Caki2 (cell line): Measurements from ENCODE around the gene TNS2. TPM values are rescaled to one million over a fixed set of nuclear protein-coding genes. Genes with fewer than 3 reads are reported as not detected.
"Not testable (repeated sequence)": the region's sequence is repeated elsewhere in the genome, so short reads cannot be mapped to it uniquely, and the experiment has no call there.

ENCODE experiments used
- DNase-seq: peaks from one replicate; pipeline ENCODE4 v3.0.0-alpha.2; 2015; ENCODE audit warnings: low read depth
- in situ Hi-C: cut with HindIII; loops from 2 replicates; pipeline ENCODE4 v1.10.0; 2016; ENCODE audit warnings: low sequenced_read_pairs, low pct_unique_long_range_greater_than_20kb, mixed read lengths
- total RNA-seq: library from RNA; depleted of rRNA; stranded (reverse); fragments of >200 nt; shearing (Covaris generic); gene quantifications from 2 replicates; pipeline ENCODE4 v1.2.3, GENCODE V29; 2014; ENCODE audit warnings: low replicate concordance; rRNA removed

The TNS2 gene, protein sequence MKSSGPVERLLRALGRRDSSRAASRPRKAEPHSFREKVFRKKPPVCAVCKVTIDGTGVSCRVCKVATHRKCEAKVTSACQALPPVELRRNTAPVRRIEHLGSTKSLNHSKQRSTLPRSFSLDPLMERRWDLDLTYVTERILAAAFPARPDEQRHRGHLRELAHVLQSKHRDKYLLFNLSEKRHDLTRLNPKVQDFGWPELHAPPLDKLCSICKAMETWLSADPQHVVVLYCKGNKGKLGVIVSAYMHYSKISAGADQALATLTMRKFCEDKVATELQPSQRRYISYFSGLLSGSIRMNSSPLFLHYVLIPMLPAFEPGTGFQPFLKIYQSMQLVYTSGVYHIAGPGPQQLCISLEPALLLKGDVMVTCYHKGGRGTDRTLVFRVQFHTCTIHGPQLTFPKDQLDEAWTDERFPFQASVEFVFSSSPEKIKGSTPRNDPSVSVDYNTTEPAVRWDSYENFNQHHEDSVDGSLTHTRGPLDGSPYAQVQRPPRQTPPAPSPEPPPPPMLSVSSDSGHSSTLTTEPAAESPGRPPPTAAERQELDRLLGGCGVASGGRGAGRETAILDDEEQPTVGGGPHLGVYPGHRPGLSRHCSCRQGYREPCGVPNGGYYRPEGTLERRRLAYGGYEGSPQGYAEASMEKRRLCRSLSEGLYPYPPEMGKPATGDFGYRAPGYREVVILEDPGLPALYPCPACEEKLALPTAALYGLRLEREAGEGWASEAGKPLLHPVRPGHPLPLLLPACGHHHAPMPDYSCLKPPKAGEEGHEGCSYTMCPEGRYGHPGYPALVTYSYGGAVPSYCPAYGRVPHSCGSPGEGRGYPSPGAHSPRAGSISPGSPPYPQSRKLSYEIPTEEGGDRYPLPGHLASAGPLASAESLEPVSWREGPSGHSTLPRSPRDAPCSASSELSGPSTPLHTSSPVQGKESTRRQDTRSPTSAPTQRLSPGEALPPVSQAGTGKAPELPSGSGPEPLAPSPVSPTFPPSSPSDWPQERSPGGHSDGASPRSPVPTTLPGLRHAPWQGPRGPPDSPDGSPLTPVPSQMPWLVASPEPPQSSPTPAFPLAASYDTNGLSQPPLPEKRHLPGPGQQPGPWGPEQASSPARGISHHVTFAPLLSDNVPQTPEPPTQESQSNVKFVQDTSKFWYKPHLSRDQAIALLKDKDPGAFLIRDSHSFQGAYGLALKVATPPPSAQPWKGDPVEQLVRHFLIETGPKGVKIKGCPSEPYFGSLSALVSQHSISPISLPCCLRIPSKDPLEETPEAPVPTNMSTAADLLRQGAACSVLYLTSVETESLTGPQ (N-terminal part only)
- total RNA-seq = 5.1 and 5.6 TPM in 2 replicates

DNA sequence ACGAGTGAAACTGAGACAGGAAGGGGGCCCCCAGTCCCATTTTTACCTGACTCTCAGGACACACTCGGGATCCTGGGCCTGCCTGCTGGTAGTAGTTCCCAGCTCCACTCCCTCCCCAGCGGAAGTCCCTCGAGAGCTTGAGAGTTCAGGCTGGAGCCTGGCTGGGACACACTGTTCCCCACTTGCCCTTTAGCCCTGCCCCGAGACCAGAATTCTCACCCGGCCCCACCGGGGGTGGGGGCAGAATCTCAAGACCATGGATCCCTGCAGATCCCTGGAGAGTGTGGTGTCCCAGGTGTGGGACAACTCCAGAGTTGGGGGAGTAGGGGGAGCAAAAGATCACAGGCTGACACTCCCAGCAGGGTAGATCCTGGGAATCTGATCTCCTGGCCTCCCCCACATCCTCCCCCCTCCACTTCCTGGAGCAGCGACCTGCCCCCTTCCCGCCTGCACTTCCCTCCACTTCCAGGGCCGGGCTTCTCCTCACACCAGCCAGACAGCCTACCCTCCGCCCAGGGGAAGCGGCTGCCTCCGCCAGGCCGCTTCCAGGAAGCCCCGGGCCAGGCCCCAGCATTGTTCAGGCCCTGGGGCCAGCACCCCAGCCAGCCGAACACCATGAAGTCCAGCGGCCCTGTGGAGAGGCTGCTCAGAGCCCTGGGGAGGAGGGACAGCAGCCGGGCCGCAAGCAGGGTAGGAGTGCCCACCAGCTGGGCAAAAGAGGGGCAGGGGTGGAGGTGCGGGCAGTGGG, at the start of gene TNS2:
Gene TNS2, plus strand, starts transcription at position 495 of the 748 bp plus-strand sequence. Its CDS starts 121 bp downstream, at position 616.
- DNase-seq = no peak
- in situ Hi-C loops = no loop called here

DNA sequence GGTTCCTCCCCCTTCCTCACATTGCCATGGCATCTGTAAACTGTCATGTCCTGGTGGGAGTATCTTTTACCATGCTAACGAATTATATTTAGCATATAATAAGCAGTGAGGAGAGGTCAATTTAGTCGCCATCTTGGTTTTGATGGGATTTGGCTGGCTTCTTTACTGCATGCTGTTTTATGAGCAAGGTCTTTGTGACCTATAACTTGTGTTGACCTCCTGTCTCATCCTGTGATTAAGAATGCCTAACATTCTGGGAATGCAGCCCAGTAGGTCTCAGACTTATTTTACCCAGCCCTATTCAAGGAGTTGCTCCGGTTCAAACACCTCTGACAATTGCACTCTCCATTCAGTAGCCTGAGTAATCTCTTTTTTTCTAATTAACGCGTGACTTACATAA, 45.7 kb upstream of the TNS2 start:
- no peak for DNase-seq
- in situ Hi-C loops = no loop called here

DNA sequence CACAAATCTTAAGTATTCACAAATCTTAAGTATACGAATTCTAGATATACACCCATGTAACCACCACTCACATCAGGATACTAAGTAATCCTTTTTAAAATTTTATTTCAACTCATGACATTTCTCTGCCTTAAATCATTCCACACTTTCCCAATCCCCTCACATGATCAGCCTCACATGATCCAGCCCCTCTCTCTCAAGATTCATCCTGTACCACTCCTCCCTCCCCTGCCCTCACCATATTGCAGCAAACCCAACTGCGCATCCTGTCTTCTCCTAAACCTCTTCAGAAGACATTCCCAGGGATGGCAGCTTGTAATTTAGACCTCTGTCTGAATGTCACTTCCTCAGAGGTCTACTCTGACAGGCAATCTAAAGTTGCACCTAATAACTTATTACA, 45.3 kb upstream of the TNS2 start:
- in situ Hi-C loops = no loop called here
- peak; percentile 37 for DNase-seq

DNA sequence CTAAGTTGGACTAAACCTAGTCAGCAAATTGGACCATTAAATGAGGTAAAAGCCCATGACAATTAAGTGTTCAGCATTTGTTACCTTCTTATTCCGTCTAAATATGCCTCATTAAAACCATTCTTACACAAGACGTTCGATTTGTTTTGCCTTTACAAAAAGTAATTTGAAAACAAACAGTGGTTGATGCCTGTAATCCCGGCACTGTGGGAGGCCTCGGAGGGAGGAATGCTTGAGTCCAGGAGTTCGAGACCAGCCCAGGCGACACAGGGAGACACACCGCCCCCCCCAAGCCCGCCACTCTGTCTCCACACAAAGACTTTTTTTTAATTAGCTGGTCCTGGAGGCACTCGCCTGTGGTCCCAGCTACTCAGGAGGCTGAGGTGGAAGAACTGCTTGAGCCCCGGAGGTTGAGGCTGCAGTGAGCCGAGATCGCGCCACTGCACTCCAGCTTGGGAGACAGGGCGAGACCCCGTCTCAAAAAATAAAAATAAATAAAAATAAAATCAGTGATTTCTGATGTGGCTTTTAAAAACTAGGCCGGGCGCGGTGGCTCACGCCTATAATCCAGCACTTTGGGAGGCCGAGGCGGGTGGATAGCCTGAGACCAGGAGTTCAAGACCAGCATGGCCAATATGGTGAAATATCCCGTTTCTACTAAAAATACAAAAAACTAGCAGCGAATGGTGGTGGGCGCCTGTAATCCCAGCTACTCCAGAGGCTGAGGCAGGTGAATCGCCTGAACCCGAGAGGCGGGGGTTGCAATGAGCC, 44.5 kb upstream of the TNS2 start:
- in situ Hi-C loops = no loop called here
- peak; percentile 16 for DNase-seq

DNA sequence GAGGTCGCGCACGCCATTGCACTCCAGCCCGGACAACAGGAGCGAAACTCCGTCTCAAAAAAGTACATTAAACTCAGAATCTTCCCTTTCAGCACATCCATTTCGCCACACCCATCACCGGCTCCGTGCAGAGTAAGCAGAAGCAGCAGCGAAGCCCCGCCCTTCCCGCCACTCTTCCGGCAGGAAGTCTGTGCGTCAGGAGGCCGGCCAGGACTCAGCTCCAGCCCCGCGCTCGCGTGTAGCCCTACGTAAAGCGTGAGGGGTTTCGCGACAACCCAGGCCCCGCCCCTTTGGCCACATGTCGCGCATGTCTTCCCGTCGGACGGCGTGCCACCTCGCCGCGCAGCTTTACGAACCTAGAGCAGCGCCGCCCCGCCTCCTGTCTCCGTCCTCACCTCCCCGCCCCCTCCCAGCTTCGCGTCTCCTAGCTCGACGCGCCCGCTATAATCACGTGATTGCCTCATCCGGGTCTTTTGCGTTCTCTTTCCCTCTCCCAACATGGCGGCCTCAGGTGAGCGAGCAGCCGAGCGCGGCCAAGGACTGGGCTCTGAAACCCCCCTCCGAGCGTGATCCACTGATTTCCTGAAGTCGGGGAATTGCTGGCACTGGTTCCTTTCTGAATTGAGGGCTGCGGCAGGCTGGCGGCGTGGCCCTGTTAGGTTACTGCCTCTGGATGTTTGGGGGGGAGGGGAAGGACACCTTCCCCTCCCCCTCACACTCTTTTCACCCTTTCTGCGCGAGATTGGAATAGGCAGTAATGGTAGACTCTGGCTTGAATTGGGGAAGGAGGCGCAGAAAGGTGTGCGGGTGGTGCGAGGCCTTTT, 43.7 kb upstream of the TNS2 start, which contains the start of gene EIF4B:
Gene EIF4B, plus strand, starts transcription at position 471 of the 824 bp plus-strand sequence. Its CDS starts 28 bp downstream, at position 499.
- DNase-seq = peak; percentile 100
- in situ Hi-C loops = no loop called here

DNA sequence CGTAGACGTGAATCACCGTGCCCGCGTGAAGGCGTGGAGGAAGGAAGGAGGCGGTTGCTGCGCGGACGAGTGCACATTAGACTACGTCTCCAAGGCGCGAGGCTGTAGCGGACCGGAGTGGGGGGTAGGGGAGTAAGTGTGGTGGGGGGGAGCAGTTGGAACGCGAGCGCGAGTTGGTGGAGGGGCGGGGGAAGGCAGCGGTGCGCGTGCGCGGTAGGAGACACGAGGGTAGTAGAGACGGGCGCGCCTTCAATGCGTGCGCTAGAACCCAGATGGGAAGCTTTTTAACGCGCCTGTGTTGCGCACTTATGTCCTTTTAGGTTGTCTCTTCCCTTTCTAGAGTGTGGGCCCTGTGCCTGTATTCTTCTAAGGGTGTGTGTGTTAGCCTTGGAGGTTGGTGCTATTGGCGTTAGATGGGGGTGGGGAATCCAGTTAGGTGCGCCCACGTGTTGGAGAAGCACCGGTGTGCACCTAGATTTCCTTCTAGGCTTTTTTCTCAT, 43.0 kb upstream of the TNS2 start:
- DNase-seq = peak; percentile 80

DNA sequence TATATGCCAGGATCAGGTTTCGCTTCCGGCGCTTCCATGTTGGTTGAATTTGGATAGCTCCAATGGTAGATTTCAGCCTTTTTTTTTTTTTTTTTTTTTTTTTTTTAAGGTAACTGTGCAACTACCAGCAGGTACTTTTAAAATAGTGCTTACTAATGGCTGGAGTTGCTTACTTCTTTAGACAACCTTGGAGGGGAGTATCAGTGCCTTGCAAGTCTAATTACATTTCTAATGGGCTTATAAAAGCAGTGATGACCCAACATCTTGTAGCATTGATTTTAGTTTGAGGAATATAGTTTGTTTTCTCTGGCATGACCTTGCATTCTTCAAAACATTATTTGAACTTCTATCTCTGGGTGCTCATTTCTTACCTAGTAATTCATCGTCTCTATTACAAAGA, 42.5 kb upstream of the TNS2 start:
- DNase-seq = no peak
- in situ Hi-C loops = no loop called here

More for the DNA sequence above, 43.0 kb upstream of the TNS2 start:
- in situ Hi-C loops = no loop called here

DNA sequence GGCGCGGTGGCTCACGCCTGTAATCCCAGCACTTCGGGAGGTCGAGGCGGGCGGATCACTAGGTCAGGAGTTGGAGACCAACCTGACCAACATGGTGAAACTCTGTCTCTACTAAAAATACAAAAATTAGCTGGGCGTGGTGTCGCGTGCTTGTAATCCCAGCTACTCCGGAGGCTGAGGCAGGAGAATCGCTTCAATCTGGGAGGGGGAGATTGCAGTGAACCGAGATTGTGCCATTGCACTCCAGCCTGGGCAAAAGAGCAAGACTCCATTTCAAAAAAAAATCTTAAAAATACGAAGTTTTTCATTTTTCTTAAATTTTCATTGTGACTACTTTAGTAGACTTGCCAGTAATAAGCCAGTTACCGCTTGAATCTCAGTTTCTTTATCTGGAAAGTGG, 41.1 kb upstream of the TNS2 start:
- in situ Hi-C loops, DNase-seq: not testable (repeated sequence)

DNA sequence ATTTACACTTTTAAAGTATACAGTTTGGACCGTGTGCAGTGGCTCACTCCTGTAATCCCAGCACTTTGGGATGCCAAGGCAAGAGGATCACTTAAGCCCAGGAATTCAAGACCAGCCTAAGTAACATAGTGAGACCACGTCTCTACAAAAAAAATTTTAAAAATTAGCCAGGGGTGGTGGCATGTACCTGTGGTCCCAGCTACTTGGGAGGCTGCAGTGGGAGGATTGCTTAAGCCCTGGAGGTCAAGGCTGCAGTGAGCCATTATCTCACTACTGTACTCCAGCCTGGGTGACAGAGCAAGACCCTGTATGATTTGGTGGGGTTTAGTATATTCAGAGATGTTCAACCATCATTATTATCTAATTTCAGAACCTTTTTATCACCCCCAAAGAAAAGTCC, 38.9 kb upstream of the TNS2 start:
- no peak for DNase-seq
- in situ Hi-C loops = no loop called here

DNA sequence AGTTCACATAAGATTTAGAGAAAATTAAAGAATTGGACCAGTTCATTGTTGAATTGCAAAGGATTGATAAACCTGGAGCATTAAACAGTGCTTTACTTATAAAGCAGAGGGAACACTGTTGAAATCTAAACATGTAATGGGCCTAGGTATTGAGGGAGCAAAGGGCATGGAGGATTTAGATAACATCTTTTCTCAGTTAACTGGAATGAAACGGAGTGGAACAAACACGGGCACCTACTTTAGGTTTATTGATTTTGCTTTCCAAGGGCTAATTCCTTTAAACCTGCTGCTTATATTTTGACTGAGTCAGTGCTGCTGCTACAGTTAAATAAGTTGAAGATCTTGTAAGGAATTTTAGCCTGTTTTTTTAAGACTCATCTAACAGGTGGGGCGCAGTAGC, 38.0 kb upstream of the TNS2 start:
- in situ Hi-C loops = no loop called here
- peak; percentile 33 for DNase-seq

DNA sequence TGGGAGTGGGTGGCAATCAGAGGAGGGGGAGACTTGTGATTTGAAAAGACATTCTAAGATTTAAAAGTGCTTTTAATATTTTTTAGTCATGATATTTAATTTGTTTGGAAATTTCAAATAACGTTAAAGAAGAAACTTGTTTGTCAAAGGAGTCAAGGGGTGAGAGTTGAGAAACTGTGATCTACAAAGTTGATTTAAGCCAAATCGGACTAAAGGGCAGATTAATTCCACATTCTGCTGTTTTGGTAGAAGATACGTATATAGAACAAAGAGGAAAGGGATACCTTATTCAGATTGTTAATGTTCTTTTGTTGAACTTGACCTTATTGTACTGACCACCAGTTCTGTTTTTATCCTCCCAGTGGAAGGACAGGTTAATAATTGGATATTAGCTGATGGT, 36.9 kb upstream of the TNS2 start:
- no peak for DNase-seq
- in situ Hi-C loops = no loop called here

DNA sequence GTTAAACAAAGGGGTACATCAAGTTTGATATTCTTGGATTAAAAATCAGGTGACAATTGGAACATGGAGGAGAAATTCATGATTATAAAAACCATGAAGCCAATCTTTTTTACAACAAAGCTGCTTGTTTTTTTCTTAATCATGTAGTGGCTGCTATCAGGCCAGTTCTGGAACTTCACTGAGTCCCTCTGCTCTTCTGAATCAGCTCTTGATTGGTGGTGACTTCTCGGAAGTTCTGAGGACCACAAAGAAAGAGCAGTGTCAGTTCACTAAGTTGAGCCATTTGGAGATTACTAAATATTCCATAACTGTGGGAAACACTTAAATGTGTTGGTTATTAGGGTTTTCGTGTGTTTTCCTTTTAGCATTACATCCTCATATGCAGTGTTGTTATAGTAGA, 35.2 kb upstream of the TNS2 start:
- DNase-seq = no peak
- in situ Hi-C loops = no loop called here

DNA sequence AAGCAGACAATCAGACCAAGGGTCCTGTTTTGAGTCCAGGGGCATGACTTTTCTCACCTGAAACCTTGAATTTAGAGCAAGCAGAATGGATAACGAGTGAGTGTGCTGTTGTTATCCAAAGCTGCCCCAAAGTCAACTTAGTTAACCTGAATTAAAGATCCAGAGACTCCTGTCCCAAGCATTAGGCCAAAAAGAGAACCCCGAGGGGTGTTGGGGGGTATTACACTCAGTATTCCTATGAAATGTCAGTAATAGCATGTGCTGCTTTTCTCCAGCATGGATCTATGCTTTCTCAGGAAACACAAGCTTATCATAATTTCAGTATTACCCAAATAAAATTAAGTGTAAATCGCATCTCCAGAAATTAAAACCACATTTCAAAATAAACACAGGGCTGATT, 24.6 kb upstream of the TNS2 start:
- DNase-seq = no peak
- in situ Hi-C loops = no loop called here

DNA sequence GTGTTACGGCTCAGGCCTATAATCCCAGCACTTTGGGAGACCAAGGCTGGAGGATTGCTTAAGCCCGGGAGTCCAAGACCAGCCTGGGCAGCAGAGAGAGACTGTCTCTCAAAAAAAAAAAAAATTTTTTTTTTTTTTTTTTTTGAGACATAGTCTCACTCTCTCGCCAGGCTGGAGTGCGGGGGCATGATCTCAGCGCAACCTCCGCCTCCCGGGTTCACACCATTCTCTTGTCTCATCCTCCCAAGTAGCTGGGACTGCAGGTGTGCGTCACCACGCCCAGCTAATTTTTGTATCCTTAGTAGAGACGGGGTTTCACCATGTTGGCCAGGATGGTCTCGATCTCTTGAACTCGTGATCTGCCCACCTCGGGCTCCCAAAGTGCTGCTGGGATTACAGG, 22.9 kb upstream of the TNS2 start:
- DNase-seq, in situ Hi-C loops: not testable (repeated sequence)

DNA sequence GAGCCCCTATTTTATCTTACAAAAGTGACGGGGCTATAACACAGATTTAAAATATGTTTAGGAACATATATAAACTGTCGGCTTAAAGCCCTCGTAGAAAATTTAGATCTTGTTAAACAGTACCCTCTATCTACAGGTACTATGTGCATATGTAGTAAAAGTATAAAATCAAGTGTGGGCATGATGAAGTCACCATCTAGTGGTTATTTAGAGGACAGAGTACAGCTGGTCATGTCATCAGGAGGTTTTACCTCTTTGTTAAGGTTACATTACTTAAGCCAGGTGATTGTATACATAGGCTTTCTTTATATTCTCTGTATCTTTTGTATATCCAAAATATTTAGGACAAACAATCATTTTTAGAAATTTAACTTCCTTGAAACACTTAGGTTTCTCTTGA, 18.2 kb upstream of the TNS2 start:
- no peak for DNase-seq
- in situ Hi-C loops = no loop called here

DNA sequence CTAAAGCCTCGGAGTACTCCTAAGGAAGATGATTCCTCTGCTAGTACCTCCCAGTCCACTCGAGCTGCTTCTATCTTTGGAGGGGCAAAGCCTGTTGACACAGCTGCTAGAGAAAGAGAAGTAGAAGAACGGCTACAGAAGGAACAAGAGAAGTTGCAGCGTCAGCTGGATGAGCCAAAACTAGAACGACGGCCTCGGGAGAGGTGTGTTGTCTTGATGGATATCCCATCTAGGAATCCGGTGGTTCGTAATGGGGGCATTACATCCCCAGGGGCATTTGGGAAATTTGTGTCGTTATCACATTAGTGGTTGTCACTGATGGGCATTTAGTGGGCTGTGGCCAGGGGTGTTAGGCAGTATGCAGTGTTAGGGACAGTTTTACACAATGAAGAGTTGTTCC, 16.0 kb upstream of the TNS2 start:
- in situ Hi-C loops = not testable (repeated sequence)

More for the DNA sequence above, 16.0 kb upstream of the TNS2 start:
- DNase-seq = not testable (repeated sequence)
